ENCODE data around the gene ARL9.

Gene ARL9

DNA sequence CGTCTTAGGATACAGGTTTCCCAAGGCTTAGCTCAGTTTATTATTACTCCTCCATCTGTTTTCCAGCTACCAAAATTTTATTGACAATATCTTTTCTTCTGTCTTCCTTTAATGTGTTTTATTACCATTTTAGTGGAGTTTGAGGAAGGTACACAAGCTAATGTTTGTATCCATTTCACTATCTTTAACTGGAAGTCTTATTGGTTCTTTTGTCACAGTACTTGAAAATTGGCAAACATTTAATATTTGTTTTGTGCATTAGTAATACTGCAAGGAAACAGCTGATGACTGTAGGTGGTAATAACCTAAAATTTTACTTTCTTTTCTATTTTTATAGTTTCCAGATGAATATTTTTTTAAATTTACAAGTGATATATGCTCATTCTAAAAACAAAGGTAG, 9.3 kb upstream of the ARL9 start:
- no peaks in the 10 kb centered on the region for H3K27me3 Mint-ChIP-seq
- H3K4me1 Mint-ChIP-seq = no peaks in the 10 kb centered on the region
- H3K4me3 Mint-ChIP-seq = no peak overlapping the region
- H3K9me3 Mint-ChIP-seq = no peaks in the 10 kb centered on the region
- ATAC-seq = no peak
- H3K36me3 Mint-ChIP-seq = peaks cover 46% of the 10 kb centered on the region
- no peak overlapping the region for H3K27ac Mint-ChIP-seq

DNA sequence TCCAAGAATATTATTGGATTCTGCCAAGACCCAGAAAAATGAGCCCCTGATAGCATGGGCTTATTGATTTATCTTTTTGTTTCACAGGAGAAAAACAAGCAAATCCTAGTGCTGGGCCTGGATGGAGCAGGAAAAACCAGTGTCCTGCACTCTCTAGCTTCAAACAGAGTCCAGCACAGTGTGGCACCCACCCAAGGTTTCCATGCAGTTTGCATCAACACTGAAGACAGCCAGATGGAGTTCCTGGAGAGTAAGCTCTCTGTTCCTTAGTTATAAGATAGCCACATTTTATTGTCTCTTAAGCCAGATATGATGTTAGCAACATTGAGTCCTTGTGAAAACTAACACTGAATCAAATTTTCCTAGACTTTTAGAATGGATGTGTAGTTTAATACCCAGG, 5.5 kb downstream of the ARL9 start:
- ATAC-seq = no peak
- no peak overlapping the region for H3K27ac Mint-ChIP-seq
- H3K36me3 Mint-ChIP-seq = no peaks in the 10 kb centered on the region
- H3K27me3 Mint-ChIP-seq = peaks cover 24% of the 10 kb centered on the region
- no peak overlapping the region for H3K4me3 Mint-ChIP-seq
- no peaks in the 10 kb centered on the region for H3K9me3 Mint-ChIP-seq
- peaks cover 9% of the 10 kb centered on the region for H3K4me1 Mint-ChIP-seq

DNA sequence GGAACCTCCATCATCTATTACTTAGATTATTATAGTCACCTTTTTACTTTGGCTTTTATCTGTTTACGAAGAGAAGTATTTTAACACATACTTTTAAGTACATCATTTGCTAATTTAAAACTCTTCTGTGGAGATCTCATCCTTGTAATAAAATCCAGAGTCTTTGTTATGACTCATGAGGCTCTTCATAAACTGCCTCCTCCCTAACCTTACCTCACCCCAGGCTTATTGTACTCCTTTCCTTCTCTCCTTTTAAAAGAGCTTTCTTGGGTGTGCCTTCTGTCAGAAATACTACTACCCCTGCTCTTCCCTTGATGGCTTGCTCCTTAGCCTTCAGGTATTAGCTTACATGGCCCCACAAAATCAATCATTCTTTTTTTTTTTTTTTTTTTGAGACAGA, 6.6 kb downstream of the ARL9 start:
- Mint-ChIP-seq H3K36me3 (no peaks in the 10 kb centered on the region), H3K4me3 (no peak overlapping the region), H3K4me1 (no peaks in the 10 kb centered on the region), H3K9me3 (no peaks in the 10 kb centered on the region), H3K27me3 (peaks cover 14% of the 10 kb centered on the region), H3K27ac (no peak overlapping the region)
- no peak for ATAC-seq

DNA sequence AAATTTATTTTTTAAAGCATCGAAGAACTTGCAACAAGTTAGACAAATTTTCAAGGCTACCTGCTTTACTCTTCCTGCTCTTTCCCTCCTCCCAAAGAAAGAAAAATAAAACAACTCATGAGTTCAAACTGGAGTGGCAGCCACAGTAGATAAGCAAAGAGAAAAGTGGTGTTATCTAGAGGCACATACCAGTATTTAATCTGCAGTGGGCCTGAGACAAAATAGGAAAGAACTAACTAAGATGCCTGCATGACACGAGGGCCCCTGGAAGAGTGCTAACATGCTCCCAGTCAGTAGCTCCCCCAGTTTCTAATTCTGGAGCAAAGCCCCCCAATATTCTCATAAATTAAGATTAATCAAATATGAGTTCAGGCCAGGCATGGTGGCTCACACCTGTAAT, 7.9 kb downstream of the ARL9 start:
- peaks cover 13% of the 10 kb centered on the region for H3K27me3 Mint-ChIP-seq
- no peaks in the 10 kb centered on the region for H3K36me3 Mint-ChIP-seq

DNA sequence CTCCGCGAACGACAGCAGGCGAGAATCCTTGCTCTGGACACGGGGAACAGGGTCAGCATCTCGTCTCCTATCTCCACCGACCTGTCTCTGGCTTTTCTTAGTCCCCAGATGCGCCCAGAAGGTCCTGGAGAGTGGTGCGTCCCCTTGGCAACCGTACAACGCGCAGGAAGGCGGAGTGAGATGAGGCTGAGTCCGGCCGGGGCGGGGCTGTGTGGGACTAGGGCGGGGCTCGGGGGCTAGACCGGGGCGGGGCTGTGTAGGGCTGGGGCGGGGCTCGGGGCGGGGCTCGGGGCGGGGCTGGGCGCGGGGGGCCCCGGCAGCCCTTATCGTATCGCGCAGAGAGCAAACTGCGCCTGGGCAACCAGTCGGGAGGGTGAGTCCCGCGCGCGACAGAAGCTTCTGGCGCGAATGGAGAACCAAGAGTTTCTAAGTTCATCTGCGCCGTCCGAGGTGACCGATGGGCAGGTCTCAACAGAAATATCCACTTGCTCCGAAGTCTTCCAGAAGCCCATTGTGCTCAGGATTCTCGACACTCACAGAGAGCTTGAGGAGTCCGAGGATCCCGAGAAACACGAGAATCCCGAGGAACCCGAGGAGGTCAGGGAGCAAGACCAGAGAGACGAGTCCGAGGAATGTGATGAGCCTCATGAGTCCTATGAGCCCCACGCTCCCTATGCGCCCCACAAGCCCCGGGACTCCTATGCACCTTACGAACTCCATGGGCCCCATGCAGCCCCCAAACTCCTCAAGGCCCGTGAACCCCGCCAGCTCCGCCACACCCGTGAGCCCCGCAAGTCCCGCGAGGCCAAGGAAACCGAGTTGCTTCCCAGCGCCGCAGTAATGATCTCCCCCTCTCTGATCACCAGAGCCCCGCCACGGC, 24.9 kb downstream of the ARL9 start:
- no peak overlapping the region for H3K27ac Mint-ChIP-seq
- H3K36me3 Mint-ChIP-seq = no peaks in the 10 kb centered on the region
- peak; percentile 98 for ATAC-seq
- no peaks in the 10 kb centered on the region for H3K9me3 Mint-ChIP-seq
- H3K4me3 Mint-ChIP-seq = no peak overlapping the region
- H3K4me1 Mint-ChIP-seq = no peaks in the 10 kb centered on the region
- H3K27me3 Mint-ChIP-seq = no peaks in the 10 kb centered on the region

More for the DNA sequence above, 7.9 kb downstream of the ARL9 start:
- Mint-ChIP-seq H3K4me3 (no peak overlapping the region), H3K9me3 (no peaks in the 10 kb centered on the region), H3K27ac (no peak overlapping the region), H3K4me1 (no peaks in the 10 kb centered on the region)
- no peak for ATAC-seq

DNA sequence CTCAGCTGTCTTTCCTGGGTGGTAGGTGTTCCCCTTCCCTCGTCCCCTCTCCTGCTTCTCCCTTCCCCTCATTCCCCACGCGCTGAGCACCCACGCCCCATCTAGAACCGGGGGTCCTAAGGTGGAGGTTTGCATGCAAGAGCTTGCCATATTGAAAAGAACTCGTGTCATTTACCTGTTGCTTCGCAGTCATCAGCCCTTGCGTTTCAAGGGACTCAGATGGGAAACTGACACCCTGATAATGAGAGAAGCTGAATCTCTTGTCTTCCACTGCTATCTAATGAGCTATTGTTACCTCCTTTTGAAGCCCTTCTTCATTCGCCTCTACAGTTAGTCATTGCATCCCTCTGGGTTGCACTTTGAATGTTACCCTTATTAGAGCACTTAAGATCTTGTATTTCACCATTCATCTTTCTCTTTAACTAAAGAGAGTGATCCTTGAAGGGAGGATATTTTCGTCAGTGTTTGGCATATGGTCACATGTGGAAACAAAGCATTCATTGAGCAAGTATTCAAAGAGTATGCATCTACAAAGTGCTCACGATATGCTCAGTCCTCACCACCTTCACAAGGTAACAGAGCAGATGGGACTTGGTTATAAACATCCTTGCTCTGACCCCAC, 25.7 kb downstream of the ARL9 start:
- H3K27ac Mint-ChIP-seq = no peak overlapping the region
- H3K36me3 Mint-ChIP-seq = no peaks in the 10 kb centered on the region
- no peaks in the 10 kb centered on the region for H3K9me3 Mint-ChIP-seq
- no peak for ATAC-seq
- H3K4me1 Mint-ChIP-seq = no peaks in the 10 kb centered on the region
- H3K27me3 Mint-ChIP-seq = no peaks in the 10 kb centered on the region
- no peak overlapping the region for H3K4me3 Mint-ChIP-seq

DNA sequence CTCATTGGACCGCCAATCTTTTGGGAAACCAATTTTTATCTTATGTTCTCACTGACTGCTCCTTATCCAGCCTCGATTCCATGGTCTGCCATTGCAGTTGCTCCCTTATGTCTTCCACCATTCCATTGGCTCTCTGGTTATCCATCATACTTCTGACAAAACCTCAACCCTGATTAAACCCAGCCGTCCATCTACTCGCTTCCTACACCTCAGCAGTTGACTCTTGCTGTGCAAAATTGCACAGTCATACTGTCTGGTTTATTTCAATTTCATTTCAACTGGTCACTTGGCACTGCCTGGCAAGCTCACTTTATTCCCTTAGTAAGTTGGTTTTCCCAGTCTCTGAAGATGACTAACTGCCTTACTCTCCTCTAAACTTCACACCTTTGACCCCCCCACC, 26.2 kb downstream of the ARL9 start:
- no peak for ATAC-seq
- H3K27ac Mint-ChIP-seq = no peak overlapping the region
- no peaks in the 10 kb centered on the region for H3K36me3 Mint-ChIP-seq
- H3K9me3 Mint-ChIP-seq = no peaks in the 10 kb centered on the region
- H3K27me3 Mint-ChIP-seq = no peaks in the 10 kb centered on the region
- H3K4me3 Mint-ChIP-seq = no peak overlapping the region
- H3K4me1 Mint-ChIP-seq = no peaks in the 10 kb centered on the region

DNA sequence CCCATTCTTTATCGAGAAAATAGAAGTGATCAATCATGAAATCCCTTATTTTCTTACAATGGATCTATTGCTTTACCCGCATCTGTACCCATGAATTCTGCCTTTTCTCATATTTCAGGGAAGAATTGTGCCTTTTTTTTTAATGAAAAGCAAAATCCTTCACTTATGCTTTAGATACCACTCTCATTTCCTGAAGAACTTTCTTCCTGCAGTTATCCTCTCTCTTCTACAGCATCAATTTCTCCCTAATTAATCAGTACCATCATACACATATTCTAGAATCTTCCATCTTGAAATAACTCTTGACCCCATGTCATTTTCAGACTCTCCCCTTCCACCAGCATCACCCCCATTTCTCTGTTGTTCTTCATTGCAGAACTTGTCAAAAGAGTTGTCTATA, 26.6 kb downstream of the ARL9 start:
- no peak overlapping the region for H3K4me3 Mint-ChIP-seq
- no peak for ATAC-seq
- H3K36me3 Mint-ChIP-seq = no peaks in the 10 kb centered on the region
- peaks cover 4% of the 10 kb centered on the region for H3K27me3 Mint-ChIP-seq
- no peaks in the 10 kb centered on the region for H3K4me1 Mint-ChIP-seq
- H3K9me3 Mint-ChIP-seq = no peaks in the 10 kb centered on the region
- no peak overlapping the region for H3K27ac Mint-ChIP-seq

DNA sequence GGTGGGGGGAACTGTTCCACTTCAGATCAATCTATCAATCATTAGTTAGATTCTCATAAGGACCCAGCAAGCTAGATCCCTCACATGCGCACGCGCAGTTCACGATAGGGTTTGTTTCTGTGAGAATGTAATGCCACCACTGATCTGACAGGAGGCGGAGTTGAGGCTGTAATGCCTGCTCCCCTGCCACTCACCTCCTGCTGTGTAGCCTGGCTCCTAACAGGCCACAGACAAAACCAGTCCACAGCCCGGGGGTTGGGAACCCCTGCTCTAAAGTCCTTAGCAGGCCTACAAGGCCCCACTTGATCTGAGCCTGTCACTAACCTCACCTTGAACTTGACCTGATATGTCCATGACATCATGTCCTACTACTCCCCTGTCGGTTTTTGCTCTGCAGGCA, 30.3 kb downstream of the ARL9 start:
- no peaks in the 10 kb centered on the region for H3K4me1 Mint-ChIP-seq
- ATAC-seq = no peak

DNA sequence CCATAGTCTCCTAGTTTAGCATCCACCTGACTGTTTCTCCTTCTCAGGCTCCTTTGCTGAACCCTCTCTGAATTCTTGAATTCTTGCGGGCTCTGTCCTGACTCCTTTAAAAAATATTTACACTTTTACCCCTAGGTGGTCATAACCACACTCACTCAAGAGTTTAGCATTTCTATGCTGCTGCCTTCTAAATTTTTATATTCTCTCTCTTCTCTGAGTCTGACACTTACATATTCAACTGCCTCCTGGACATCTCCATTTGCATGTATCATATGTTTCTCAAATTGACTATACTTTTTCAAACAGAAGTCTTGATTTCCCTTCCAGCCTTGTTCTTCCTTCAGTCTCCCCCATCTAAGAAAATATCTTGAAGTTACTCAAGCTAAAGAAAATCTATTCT, 31.6 kb downstream of the ARL9 start:
- Mint-ChIP-seq H3K27ac (no peak overlapping the region), H3K36me3 (no peaks in the 10 kb centered on the region)

More for the DNA sequence above, 30.3 kb downstream of the ARL9 start:
- Mint-ChIP-seq H3K9me3 (no peaks in the 10 kb centered on the region), H3K4me3 (no peak overlapping the region), H3K27me3 (peaks cover 25% of the 10 kb centered on the region), H3K27ac (no peak overlapping the region), H3K36me3 (no peaks in the 10 kb centered on the region)

DNA sequence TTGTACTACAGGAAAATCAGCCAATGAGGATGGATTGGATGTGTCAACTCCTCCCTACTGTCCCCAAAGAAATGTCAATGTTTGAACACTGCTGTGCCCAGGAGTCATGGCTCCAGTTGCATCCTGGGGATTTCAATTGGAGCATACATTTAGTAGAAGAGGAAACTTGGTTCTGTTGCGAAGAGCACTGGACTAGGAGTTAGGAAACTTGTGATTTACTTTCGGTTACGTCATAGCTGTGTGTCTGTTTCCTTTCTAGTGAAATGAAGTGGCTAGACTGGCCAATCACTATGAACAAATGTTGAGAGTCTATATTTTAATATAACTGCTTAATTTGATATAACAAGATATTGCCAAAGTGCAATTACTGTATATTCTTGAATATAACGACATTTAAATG, 35.2 kb downstream of the ARL9 start:
- Mint-ChIP-seq H3K36me3 (no peaks in the 10 kb centered on the region), H3K27me3 (peaks cover 42% of the 10 kb centered on the region), H3K27ac (no peak overlapping the region), H3K4me1 (peaks cover 16% of the 10 kb centered on the region), H3K9me3 (no peaks in the 10 kb centered on the region), H3K4me3 (no peak overlapping the region)
- ATAC-seq = no peak

More for the DNA sequence above, 31.6 kb downstream of the ARL9 start:
- no peak for ATAC-seq
- Mint-ChIP-seq H3K4me3 (no peak overlapping the region), H3K4me1 (no peaks in the 10 kb centered on the region), H3K27me3 (peaks cover 32% of the 10 kb centered on the region), H3K9me3 (no peaks in the 10 kb centered on the region)

DNA sequence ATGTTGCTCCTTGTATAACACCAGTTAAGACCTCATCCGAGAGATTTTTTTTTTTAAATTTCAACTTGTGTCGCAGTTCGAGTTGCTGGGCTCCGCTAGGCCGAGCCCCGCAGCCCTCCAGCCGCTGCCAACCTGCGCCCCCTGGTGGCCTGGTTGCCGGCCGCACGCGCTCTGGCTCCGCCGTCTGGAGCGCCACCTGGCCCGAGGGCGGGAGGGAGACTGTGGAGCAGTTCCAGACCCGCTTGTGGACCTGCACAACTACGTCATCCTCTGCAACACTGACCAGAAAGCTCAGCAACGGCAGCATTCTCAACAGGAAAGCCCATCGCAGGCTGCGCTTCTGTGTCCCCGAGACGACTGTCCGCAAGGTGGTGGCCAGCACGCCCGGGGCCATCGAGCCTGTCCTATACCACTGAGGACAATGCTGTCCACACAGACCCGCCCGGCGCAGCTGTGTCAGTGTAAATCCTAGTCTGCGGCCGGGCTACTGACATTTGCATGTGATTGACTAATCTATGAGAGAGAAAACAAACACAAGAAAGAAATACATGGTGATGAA, 39.1 kb downstream of the ARL9 start:
- no peaks in the 10 kb centered on the region for H3K9me3 Mint-ChIP-seq
- H3K4me1 Mint-ChIP-seq = peaks cover 16% of the 10 kb centered on the region
- no peak overlapping the region for H3K27ac Mint-ChIP-seq

DNA sequence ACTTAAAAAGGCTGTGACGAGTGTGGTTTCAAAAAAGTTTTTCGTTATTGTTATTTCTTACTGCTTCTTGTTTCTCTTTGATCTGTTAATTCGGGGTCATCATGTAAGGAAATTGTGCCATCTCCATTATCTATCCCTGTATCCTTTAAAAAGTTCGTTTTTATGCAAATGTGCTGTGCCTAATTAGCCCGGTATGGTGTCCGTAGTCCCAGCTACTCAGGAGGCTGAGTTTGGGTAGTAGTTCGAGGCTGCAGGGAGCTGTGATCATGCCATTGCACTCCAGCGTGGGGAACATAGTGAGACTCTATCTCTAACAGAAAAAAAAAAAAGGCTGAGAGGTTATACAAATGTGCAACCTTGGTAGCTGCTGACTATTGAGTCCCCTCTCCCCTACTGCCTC, 45.1 kb downstream of the ARL9 start:
- Mint-ChIP-seq H3K36me3 (no peaks in the 10 kb centered on the region), H3K27me3 (peaks cover 11% of the 10 kb centered on the region), H3K9me3 (peaks cover 3% of the 10 kb centered on the region), H3K27ac (no peak overlapping the region), H3K4me1 (no peaks in the 10 kb centered on the region), H3K4me3 (no peak overlapping the region)
- ATAC-seq = no peak

More for the DNA sequence above, 39.1 kb downstream of the ARL9 start:
- H3K4me3 Mint-ChIP-seq = peak overlapping the region; percentile 60
- peak; percentile 96 for ATAC-seq
- H3K36me3 Mint-ChIP-seq = no peaks in the 10 kb centered on the region
- H3K27me3 Mint-ChIP-seq = peaks cover 35% of the 10 kb centered on the region

DNA sequence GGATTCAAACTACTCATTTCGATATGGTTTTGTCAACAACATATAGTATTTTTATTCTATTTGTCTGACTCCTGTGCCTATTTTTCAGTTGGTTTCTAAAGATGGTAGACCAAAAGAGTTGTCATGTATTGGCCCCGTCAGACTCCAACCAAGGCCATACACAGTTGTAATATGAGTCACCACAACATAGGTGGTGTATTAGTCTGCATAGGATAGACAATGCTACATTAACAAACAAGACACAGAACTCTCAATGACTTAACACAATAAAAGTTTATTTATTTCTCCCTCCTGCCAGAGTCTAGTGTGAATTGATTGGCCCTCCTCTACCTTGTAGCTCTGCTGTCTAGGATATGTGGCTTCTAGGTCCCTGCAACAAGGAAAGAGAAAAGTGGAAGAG, 45.9 kb downstream of the ARL9 start:
- no peak overlapping the region for H3K4me3 Mint-ChIP-seq
- H3K27me3 Mint-ChIP-seq = peaks cover 20% of the 10 kb centered on the region
- H3K9me3 Mint-ChIP-seq = peaks cover 3% of the 10 kb centered on the region
- H3K36me3 Mint-ChIP-seq = no peaks in the 10 kb centered on the region
- ATAC-seq = no peak
- no peaks in the 10 kb centered on the region for H3K4me1 Mint-ChIP-seq
- H3K27ac Mint-ChIP-seq = no peak overlapping the region

DNA sequence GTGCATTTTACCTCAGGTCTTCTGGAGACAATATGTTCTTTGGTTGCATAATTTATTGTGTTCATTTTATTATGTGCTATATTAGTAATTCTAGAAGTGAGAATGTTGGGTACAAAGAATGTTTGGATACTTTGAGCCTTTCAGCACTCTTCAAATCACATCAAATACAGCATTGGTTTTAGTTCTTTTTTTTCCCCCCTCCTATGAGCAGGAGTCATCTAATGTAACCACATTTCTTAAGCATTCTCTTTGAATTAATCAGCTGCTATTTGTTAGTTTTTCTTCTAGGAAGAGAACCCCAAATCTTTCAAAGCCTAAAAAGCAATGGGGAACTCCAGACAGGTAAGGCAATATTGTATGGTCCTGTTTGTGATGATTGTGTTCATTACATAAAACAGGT, 46.7 kb downstream of the ARL9 start:
- H3K36me3 Mint-ChIP-seq = no peaks in the 10 kb centered on the region
- H3K9me3 Mint-ChIP-seq = peaks cover 3% of the 10 kb centered on the region

DNA sequence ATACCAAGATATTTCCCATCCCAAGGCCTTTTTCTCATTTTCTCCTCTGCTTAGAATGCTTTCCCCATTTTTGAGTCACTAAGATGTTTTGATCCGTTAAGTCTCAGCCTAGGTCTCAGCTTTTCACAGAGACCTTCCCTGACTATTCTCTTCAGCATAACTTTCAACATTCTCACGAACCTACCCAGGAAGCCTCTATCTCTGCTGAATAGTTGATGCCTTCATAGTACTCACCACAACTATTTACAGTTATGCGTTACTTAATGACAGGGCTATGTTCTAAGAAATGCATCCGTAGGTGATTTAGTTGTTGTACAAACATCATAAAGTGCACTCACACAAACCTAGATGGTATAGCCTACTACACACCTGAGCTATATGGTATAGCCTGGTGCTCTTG, 64.5 kb downstream of the ARL9 start:
- no peak for ATAC-seq
- Mint-ChIP-seq H3K27ac (no peak overlapping the region), H3K36me3 (no peaks in the 10 kb centered on the region), H3K9me3 (peaks cover 4% of the 10 kb centered on the region), H3K4me1 (peaks cover 6% of the 10 kb centered on the region), H3K27me3 (peaks cover 20% of the 10 kb centered on the region), H3K4me3 (no peak overlapping the region)

More for the DNA sequence above, 46.7 kb downstream of the ARL9 start:
- no peak for ATAC-seq
- H3K4me3 Mint-ChIP-seq = no peak overlapping the region
- no peak overlapping the region for H3K27ac Mint-ChIP-seq
- no peaks in the 10 kb centered on the region for H3K4me1 Mint-ChIP-seq
- peaks cover 27% of the 10 kb centered on the region for H3K27me3 Mint-ChIP-seq
